Measurements from ENCODE around the gene UBLCP1.

GRCh38 chr5:159319832-159320231, 56.7 kb downstream of the UBLCP1 start:
- TF ChIP-seq CTCF (IDR thresholded peaks at IDR 0.05; ENCODE audit: insufficient read depth, low read length): no peak
- peak; percentile 29; the same call in 1 of the 2 replicates for TF ChIP-seq SPI1 (IDR thresholded peaks at IDR 0.05; ENCODE audit: borderline replicate concordance, low read depth)
- TF ChIP-seq REST (IDR thresholded peaks at IDR 0.05; ENCODE audit: insufficient replicate concordance, low read depth): no peak
